ENCODE data around the gene MACROD1. TPM values are rescaled to one million over a fixed set of nuclear protein-coding genes. Genes with fewer than 3 reads are reported as not detected.

Gene MACROD1
- total RNA-seq, 1 donor from 2014 or later: 12.3 TPM

GRCh38 chr11:64146036-64146955 is 19.6 kb downstream of the MACROD1 start:
- peaks cover 14% of the 10 kb centered on the region for H3K27me3 ChIP-seq (ENCODE audit: control insufficient read depth, insufficient read depth, low read length)
- no peaks in the 10 kb centered on the region for H3K36me3 ChIP-seq (ENCODE audit: control insufficient read depth, insufficient read depth, low read length)
- peak; percentile 91 for TF ChIP-seq CTCF (IDR thresholded peaks at IDR 0.05; ENCODE audit: insufficient read depth, low read length, poor library complexity, severe bottlenecking)
- DNase-seq (ENCODE audit: low read depth): no peak
- no peak overlapping the region for H3K4me3 ChIP-seq (ENCODE audit: low read depth, low read length)

GRCh38 chr11:64144587-64145472 is 21.1 kb downstream of the MACROD1 start:
- H3K27me3 ChIP-seq (ENCODE audit: control insufficient read depth, insufficient read depth, low read length): peaks cover 19% of the 10 kb centered on the region
- no peak for DNase-seq (ENCODE audit: low read depth)
- H3K4me3 ChIP-seq (ENCODE audit: low read depth, low read length): no peak overlapping the region
- TF ChIP-seq CTCF (IDR thresholded peaks at IDR 0.05; ENCODE audit: insufficient read depth, low read length, poor library complexity, severe bottlenecking): no peak
- no peaks in the 10 kb centered on the region for H3K36me3 ChIP-seq (ENCODE audit: control insufficient read depth, insufficient read depth, low read length)

GRCh38 chr11:64141081-64141783 is 24.7 kb downstream of the MACROD1 start:
- Histone ChIP-seq H3K4me3 (ENCODE audit: low read depth, low read length) (no peak overlapping the region), H3K27me3 (ENCODE audit: control insufficient read depth, insufficient read depth, low read length) (peaks cover 38% of the 10 kb centered on the region), H3K36me3 (ENCODE audit: control insufficient read depth, insufficient read depth, low read length) (no peaks in the 10 kb centered on the region)
- no peak for TF ChIP-seq CTCF (IDR thresholded peaks at IDR 0.05; ENCODE audit: insufficient read depth, low read length, poor library complexity, severe bottlenecking)
- peak; percentile 55 for DNase-seq (ENCODE audit: low read depth)

GRCh38 chr11:64140082-64140481 is 25.8 kb downstream of the MACROD1 start:
- no peak overlapping the region for H3K4me3 ChIP-seq (ENCODE audit: low read depth, low read length)
- no peak for DNase-seq (ENCODE audit: low read depth)
- peaks cover 43% of the 10 kb centered on the region for H3K27me3 ChIP-seq (ENCODE audit: control insufficient read depth, insufficient read depth, low read length)
- no peaks in the 10 kb centered on the region for H3K36me3 ChIP-seq (ENCODE audit: control insufficient read depth, insufficient read depth, low read length)
- no peak for TF ChIP-seq CTCF (IDR thresholded peaks at IDR 0.05; ENCODE audit: insufficient read depth, low read length, poor library complexity, severe bottlenecking)

GRCh38 chr11:64139049-64139448 is 26.9 kb downstream of the MACROD1 start:
- DNase-seq (ENCODE audit: low read depth): no peak
- H3K27me3 ChIP-seq (ENCODE audit: control insufficient read depth, insufficient read depth, low read length): peaks cover 45% of the 10 kb centered on the region
- TF ChIP-seq CTCF (IDR thresholded peaks at IDR 0.05; ENCODE audit: insufficient read depth, low read length, poor library complexity, severe bottlenecking): no peak

More at GRCh38 chr11:64139049-64139448, 26.9 kb downstream of the MACROD1 start:
- Histone ChIP-seq H3K4me3 (ENCODE audit: low read depth, low read length) (no peak overlapping the region), H3K36me3 (ENCODE audit: control insufficient read depth, insufficient read depth, low read length) (no peaks in the 10 kb centered on the region)

Measured in kidney epithelial cell (primary cell).